NCI-H2196 (cell line): ENCODE data around the gene PALM3.

Source experiments
- DNase-seq: peaks from one replicate; lab custom pipeline; 2025; ENCODE audit not compliant: unreplicated experiment; lab: John Stamatoyannopoulos, UW

The PALM3 gene

DNA sequence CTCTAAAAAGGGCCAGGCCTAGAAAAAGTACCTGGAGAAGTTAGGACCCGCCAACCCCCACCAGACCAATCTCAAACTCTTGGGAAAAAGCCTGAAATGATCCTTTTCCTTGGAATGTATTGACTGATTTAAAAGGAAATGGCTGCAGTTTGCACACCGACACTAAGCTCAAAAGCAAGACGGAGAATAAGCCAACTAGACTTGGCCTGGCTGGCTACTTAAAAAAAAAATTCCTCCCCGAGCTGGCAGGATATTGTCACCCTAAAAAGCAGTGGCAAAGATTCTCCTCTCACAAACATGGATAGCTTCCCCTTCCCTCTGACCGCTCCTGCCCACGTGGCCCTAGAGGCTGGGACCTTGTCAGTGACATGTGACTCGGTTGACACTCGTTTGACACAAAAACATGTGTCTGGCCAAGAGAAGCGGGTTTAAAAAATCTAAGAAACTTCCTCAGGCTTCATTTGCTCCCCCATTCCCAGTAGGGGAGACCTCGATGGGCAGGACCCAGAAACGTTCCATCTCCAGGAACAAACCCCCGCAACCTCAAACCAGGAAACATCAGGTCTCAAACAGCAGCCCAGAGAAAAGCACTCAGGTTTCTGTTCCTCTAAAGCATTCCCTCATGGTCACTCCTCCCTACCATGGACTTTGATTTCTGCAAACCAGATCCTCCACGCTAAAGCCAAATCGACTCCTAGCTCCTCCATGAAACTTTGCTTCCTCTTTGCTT is 57.1 kb downstream of the PALM3 start:
- no peak for DNase-seq
